MM.1S (cell line): ENCODE data around the gene NPAS1.

ENCODE experiments used
- EZH2 ChIP-seq: fragments of 300-600 bp; sonication (generic); optimal IDR thresholded peaks from 2 replicates; pipeline ENCODE3; 2017; ENCODE audit warnings: low read depth, mild to moderate bottlenecking, antibody characterized with exemption, low read length, mixed read lengths
- EZH2phosphoT487 ChIP-seq: fragments of 300-600 bp; sonication (generic); IDR thresholded peaks from 2 replicates; pipeline ENCODE4 v1.6.1; 2018; ENCODE audit warnings: antibody characterized with exemption, low read length
- TF ChIP-seq, protein P1 (sequence below): fragments of 300-600 bp; sonication (generic); IDR thresholded peaks from 2 replicates; pipeline ENCODE4 v1.5.1; 2016; ENCODE audit warnings: antibody characterized with exemption, low read length, mixed read lengths

DNA sequence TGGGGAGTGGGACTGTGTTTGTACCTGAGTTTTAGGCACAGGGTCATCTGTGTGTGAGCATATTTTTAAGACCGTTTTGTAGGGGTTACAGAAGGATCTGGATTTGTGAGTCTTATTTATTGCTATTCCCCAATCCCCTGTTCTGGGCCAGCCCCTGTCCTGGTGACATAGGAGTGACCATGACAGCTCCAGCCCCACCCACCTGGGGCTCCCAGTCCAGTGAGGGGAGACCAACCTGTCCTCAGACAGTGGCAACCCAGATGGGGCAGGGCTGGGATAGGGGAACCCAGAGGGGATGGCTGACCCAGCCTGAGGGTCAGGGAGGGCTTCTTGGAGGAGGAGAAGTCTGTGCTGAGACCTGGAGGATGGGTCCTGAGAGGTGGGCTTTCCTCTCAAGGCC is 18.1 kb downstream of the NPAS1 start:
- TF ChIP-seq, protein P1, sequence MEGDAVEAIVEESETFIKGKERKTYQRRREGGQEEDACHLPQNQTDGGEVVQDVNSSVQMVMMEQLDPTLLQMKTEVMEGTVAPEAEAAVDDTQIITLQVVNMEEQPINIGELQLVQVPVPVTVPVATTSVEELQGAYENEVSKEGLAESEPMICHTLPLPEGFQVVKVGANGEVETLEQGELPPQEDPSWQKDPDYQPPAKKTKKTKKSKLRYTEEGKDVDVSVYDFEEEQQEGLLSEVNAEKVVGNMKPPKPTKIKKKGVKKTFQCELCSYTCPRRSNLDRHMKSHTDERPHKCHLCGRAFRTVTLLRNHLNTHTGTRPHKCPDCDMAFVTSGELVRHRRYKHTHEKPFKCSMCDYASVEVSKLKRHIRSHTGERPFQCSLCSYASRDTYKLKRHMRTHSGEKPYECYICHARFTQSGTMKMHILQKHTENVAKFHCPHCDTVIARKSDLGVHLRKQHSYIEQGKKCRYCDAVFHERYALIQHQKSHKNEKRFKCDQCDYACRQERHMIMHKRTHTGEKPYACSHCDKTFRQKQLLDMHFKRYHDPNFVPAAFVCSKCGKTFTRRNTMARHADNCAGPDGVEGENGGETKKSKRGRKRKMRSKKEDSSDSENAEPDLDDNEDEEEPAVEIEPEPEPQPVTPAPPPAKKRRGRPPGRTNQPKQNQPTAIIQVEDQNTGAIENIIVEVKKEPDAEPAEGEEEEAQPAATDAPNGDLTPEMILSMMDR, result no peak
- TF ChIP-seq EZH2 (no peak), EZH2phosphoT487 (no peak)
